ENCODE data around the gene KRTAP12-1. TPM values are rescaled to one million over a fixed set of nuclear protein-coding genes. Genes with fewer than 3 reads are reported as not detected.

KRTAP12-1 gene
- total and polyA plus RNA-seq, 9 of the 15 experiments (the other 6 are each of a cell fraction or from before 2014, with no cell fraction given), result not detected

DNA sequence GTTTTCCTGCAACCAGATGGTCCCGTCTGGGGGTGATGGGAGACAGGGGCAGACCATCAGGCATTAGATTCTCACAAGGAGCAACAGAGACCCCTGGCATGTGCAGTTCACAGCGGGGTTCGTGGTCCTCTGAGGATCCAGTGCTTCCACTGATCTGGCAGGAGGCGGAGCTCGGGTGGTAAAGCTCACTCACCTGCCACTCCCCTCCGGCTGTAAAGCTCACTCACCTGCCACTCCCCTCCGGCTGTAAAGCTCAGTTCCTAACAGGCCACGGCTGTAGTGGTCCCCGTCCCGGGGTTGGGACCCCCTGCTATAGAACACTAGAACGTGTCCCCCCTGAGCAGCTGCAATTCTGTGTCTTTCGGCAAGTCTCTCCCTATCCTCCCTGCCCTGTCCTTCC is 19.6 kb upstream of the KRTAP12-1 start:
- Histone ChIP-seq H2AFZ (ENCODE audit: low read depth, low read length) (no peak overlapping the region), H3K9me1 (ENCODE audit: control insufficient read depth, insufficient read depth, low read length) (peaks cover 3% of the 10 kb centered on the region), H3K79me2 (ENCODE audit: control insufficient read depth, insufficient read depth, low read length) (no peaks in the 10 kb centered on the region), H3K9me3 (replicated peaks; ENCODE audit: control insufficient read depth, insufficient read depth, low read depth, low read length) (no peaks in the 10 kb centered on the region), H3K9ac (ENCODE audit: insufficient read depth in 1 of 2, low read depth in 2 of 2, low read length in 2 of 2) (no peak overlapping the region), H3K36me3 (ENCODE audit: control insufficient read depth, insufficient read depth, low read length) (no peaks in the 10 kb centered on the region), H3K27me3 (ENCODE audit: control insufficient read depth in 2 of 2, insufficient read depth in 2 of 2, low read length in 2 of 2) (peaks cover 40 to 83% of the 10 kb centered on the region in 2 experiments), H3K4me3 (no peak overlapping the region), H4K20me1 (replicated peaks; ENCODE audit: control insufficient read depth, insufficient read depth, low read length) (no peaks in the 10 kb centered on the region; the same call in 1 of the 2 replicates), H3K4me2 (ENCODE audit: insufficient read depth, low read length) (no peak overlapping the region), H3K4me1 (replicated peaks in 1 of 2; ENCODE audit: control insufficient read depth in 2 of 2, insufficient read depth in 2 of 2, low read length in 2 of 2) (peaks cover 0 to 13% of the 10 kb centered on the region in 2 experiments; a peak in 1 of 5 replicates), H3K27ac (ENCODE audit: extremely low read depth, low read depth, low read length) (no peak overlapping the region)
- BruUV-seq (replicated peaks), result no TSS peak
- intact Hi-C loops (cut with micrococcal nuclease) (no loop called here), in situ Hi-C loops (cut with MboI) (no loop called here)
- ChIA-PET CTCF (ENCODE audit: low intra/inter-chr PET ratio) (no interaction called here), POLR2A (interaction anchor here (0.6 to 1.1 kb wide), 2 partner anchors 12 to 24 kb away, joined by 3 read pairs; no protein-coding TSS in a partner anchor)
- TF ChIP-seq MTA2 (IDR thresholded peaks at IDR 0.05; ENCODE audit: low read depth) (no peak), PHB2 (IDR thresholded peaks at IDR 0.05; ENCODE audit: low read depth) (no peak), FOXJ2 (tag; IDR thresholded peaks at IDR 0.05) (no peak), HSF4 (CRISPR knock-in tag; IDR thresholded peaks at IDR 0.05; ENCODE audit: borderline replicate concordance) (no peak), BCLAF1 (IDR thresholded peaks at IDR 0.05; ENCODE audit: borderline replicate concordance in 1 of 2, control insufficient read depth in 1 of 2, low read depth in 2 of 2, low read length in 1 of 2) (no peak), ZKSCAN1 (IDR thresholded peaks at IDR 0.05; ENCODE audit: low read depth, low read length) (no peak), GABPB1 (CRISPR knock-in tag; IDR thresholded peaks at IDR 0.05) (no peak), GTF2A2 (tag; IDR thresholded peaks at IDR 0.05) (no peak), NKRF (IDR thresholded peaks at IDR 0.05; ENCODE audit: borderline replicate concordance) (no peak), ARID3A (IDR thresholded peaks at IDR 0.05; ENCODE audit: borderline replicate concordance, low read depth, low read length) (no peak), ARID1B (IDR thresholded peaks at IDR 0.05) (no peak)
- 2% methylated on average over 12 of the region's 12 CpGs for WGBS (ENCODE audit: insufficient coverage, low coverage, missing lambda C conversion rate)
- FAIRE-seq, result no peak
- no peak for DNase-seq (ENCODE audit: extremely low read depth in 1 of 4, low spot score in 3 of 4)
- ATAC-seq, result no peak
